Mucosa of descending colon (tissue), 3 donors: Measurements from ENCODE around the gene CNPY1. TPM values are rescaled to one million over a fixed set of nuclear protein-coding genes. Genes with fewer than 3 reads are reported as not detected.
"Not testable (repeated sequence)": the region's sequence is repeated elsewhere in the genome, so short reads cannot be mapped to it uniquely, and the experiment has no call there.

Source experiments
- ATAC-seq: fragments of 200-7000 bp; cut with Tn5 transposase; one replicate; pipeline ENCODE4 v1.9.1; 2020; ENCODE audit warnings: mild to moderate bottlenecking, moderate library complexity
- DNase-seq, 3 donors: peaks; one replicate each; pipeline ENCODE4 v3.0.0-alpha.2; 2020
- H3K36me3 ChIP-seq: fragments of 200-600 bp; one replicate; pipeline ENCODE4 v1.8.0; 2021; ENCODE audit warnings: low read depth, mild to moderate bottlenecking
- H3K4me1 ChIP-seq: fragments of 200-600 bp; one replicate; pipeline ENCODE4 v1.8.0; 2021; ENCODE audit warnings: low read depth, mild to moderate bottlenecking
- H3K4me3 ChIP-seq: fragments of 200-600 bp; one replicate; pipeline ENCODE4 v1.8.0; 2021; ENCODE audit warnings: mild to moderate bottlenecking
- H3K9me3 ChIP-seq: fragments of 200-600 bp; one replicate; pipeline ENCODE4 v1.8.0; 2021; ENCODE audit warnings: mild to moderate bottlenecking
- intact Hi-C, 2 donors: fragments of 100-400 bp; cut with DNase I in 1 of 2; cut with micrococcal nuclease in 1 of 2; formaldehyde crosslinking; loops; one replicate each; pipeline versions ENCODE4 v1.11.0 to v1.11.1; 2022; cut with DNase I, micrococcal nuclease
- long read RNA-seq, 2 donors: library from polyadenylated mRNA; unstranded; transcript quantifications; one replicate each; pipeline ENCODE4 v2.0.0, GENCODE V29; 2019 to 2021
- total RNA-seq, 3 donors: library from RNA; stranded (reverse); fragmentation: NEBNext Ultra II Directional in 2 of 3; extraction: Animal tissue kit (Norgen Biotek cat#: 25700) in 2 of 3; gene quantifications; one replicate each; pipeline versions ENCODE4 v1.2.1 to v1.2.4, GENCODE V29; 2021 to 2023
- TF ChIP-seq, protein P1 (sequence below): fragments of 200-600 bp; IDR thresholded peaks from one replicate; pipeline ENCODE4 v1.8.0; 2022; ENCODE audit warnings: antibody characterized with exemption, mild to moderate bottlenecking
- donor health status: DM: no; HTN: no; CAD: no; lungs with moderate emphysema.
- donor health status: DM: no; HTN: no; CAD: no.
- donor health status: DM: no; HTN: yes; CAD: no.

CNPY1 gene
- total RNA-seq: not detected
- long read RNA-seq, donor 1: 0 reads
- long read RNA-seq, donor 2: 0 reads

DNA sequence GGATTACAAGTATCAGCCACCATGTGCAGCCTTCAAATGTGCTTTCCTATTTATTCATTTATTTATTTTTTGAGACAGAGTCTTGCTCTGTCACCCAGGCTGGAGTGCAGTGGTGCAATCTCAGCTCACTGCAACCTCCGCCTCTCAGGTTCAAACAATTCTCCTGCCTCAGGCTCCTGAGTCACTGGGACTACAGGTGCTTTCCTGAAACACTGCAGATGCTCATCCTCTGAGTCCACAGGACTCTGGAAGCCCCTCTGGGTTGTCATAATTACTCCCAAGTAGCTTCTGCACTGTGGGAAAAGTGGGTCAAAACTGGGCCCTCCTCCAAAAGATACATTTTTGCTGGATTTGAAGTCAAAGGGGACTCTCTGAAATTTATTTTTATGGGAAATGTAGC is at the start of gene CNPY1:
TSS of gene CNPY1 (minus strand) at position 111 of the 400 bp plus-strand sequence. CDS start 630 bp downstream, outside the sequence.
- ATAC-seq, H3K4me1 ChIP-seq, H3K4me3 ChIP-seq, H3K36me3 ChIP-seq, intact Hi-C loops, H3K9me3 ChIP-seq, DNase-seq: not testable (repeated sequence)

DNA sequence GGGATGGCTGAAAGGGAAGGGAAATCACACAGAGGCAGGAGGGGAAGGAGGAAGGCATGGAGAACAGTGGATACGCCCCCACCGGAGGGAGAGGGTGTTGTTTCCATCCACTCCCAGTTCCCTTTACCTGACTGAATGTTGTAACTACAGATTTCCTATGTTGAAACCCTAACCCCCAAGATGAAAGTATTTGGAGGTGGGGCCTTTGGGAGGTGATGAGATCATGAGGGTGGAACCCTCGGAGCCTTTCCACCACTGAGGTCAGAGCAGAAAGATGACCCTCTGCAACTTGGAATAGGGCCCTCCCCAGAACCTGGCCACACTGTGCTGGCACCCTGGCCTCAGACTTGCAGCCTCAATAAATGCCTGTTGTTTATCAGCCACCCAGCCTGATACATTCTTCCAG is 48.6 kb upstream of the CNPY1 start:
- Histone ChIP-seq H3K9me3 (no peaks in the 10 kb centered on the region), H3K4me1 (peaks cover 7% of the 10 kb centered on the region), H3K36me3 (no peaks in the 10 kb centered on the region), H3K4me3 (no peak overlapping the region)
- TF ChIP-seq, protein P1, sequence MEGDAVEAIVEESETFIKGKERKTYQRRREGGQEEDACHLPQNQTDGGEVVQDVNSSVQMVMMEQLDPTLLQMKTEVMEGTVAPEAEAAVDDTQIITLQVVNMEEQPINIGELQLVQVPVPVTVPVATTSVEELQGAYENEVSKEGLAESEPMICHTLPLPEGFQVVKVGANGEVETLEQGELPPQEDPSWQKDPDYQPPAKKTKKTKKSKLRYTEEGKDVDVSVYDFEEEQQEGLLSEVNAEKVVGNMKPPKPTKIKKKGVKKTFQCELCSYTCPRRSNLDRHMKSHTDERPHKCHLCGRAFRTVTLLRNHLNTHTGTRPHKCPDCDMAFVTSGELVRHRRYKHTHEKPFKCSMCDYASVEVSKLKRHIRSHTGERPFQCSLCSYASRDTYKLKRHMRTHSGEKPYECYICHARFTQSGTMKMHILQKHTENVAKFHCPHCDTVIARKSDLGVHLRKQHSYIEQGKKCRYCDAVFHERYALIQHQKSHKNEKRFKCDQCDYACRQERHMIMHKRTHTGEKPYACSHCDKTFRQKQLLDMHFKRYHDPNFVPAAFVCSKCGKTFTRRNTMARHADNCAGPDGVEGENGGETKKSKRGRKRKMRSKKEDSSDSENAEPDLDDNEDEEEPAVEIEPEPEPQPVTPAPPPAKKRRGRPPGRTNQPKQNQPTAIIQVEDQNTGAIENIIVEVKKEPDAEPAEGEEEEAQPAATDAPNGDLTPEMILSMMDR: no peak
- DNase-seq (no peak), ATAC-seq (no peak)
- intact Hi-C loops: loop anchor here (10.0 kb wide), 2 partner anchors 140 to 170 kb away; no protein-coding TSS in a partner anchor

DNA sequence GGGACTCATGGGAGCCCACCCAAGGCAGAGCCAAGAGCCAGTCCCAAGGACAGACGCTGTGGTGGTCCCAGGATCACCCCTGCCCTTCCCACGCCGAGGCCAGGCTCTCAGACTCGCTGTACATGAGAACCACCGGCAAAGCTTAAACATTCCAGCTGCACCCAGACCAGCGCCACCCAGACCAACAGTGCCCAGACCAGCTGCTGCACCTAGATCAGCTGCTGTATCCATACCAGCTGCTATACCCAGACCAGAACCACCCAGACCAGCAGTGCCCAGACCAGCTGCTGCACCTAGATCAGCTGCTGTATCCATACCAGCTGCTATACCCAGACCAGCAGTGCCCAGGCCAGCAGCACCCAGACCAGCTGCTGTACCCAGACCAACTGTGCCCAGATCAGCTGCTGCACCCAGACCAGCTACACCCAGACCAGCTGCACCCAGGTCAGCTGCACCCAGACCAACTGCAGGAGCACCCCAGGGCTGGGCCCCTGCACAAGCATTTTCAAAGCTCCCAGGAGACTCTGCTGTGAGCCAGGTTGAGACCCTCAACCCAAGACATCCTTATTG is 47.9 kb upstream of the CNPY1 start:
- TF ChIP-seq, protein P1: no peak

DNA sequence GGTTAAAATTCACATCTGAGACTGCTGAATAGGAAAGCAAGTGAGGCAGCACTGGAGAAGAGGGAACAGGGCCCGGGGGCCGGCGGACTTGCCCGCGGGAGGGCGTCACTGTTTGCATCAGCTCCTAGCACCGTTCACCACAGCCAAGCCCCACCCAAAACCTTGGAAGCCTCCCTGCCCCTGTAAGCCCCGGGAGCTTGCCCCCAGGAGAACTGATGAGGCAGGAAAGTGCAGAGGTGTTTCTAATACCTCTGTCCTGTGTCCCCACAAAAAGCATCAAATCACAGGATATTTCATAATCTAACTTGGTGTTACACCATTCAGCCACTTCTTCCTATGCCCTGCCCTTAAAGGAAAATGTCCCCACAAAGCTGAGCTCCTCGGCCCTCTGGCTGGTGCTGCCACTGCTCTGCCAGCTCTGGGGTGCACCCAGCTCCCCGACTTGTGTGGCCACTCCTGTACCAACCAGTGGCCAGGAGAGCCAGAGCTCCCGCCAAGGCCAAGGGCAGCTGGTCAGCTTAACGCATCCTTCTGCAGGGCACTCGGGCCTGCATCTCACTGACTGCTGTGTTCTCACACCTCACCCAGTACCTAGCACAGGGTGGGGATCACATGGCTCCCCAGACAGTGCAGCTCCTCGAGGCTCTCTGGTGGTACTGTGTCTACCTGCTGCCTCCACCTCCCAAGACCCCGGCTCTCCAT is 47.3 kb upstream of the CNPY1 start:
- no peaks in the 10 kb centered on the region for H3K36me3 ChIP-seq
- TF ChIP-seq, protein P1: no peak
- H3K4me1 ChIP-seq: peaks cover 3% of the 10 kb centered on the region
- ATAC-seq: no peak
- no peak for DNase-seq
- intact Hi-C loops: loop anchor here (10.0 kb wide), 2 partner anchors 141 to 171 kb away; no protein-coding TSS in a partner anchor
- H3K9me3 ChIP-seq: no peaks in the 10 kb centered on the region
- H3K4me3 ChIP-seq: no peak overlapping the region

More for the DNA sequence above, 47.9 kb upstream of the CNPY1 start:
- intact Hi-C loops: loop anchor here (10.0 kb wide), 2 partner anchors 141 to 171 kb away; no protein-coding TSS in a partner anchor
- ATAC-seq (peak; percentile 24), DNase-seq (no peak)
- H3K36me3 ChIP-seq: no peaks in the 10 kb centered on the region
- peaks cover 7% of the 10 kb centered on the region for H3K4me1 ChIP-seq
- H3K4me3 ChIP-seq: no peak overlapping the region
- H3K9me3 ChIP-seq: no peaks in the 10 kb centered on the region

DNA sequence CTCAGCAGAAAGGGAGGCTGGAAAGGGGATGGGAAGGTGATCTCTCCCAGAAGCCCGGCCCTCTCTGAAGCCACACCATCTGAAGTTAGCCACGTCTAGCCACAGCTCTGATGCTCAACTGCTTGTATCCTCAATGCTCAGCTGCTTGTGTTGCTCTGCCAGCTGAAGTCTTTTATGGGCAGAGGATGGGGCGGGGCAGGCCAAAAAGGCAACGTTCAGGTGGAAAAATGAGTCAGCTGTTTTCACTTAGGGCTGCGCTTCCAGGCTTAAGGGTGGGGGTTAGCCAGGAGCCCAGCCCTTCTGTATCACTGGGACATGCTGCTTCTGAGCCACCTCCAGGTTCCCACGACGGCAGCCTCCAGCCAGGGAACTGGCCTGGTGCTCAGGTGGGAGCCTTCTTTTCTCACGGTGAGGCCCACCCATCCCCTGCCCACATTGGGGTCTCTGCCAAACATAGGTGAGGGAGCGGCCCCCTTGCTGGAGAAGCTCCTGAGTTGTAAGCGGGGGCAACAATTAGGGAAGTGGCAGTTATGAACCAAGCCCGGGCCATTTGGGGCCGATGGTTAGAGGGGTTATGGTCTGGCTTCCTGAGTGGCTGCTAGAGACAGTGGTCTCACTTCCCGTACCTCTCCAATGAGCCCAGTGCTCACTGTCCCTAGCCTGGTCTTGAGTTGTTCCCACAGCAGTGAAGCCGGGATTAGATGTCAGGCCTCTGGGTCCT is 44.9 kb upstream of the CNPY1 start:
- Histone ChIP-seq H3K4me1 (peaks cover 3% of the 10 kb centered on the region), H3K9me3 (no peaks in the 10 kb centered on the region), H3K4me3 (no peak overlapping the region), H3K36me3 (no peaks in the 10 kb centered on the region)
- peak; percentile 78 for ATAC-seq
- DNase-seq: peak in 2 of 3 donors; percentile 46 to 58
- TF ChIP-seq, protein P1: no peak
- intact Hi-C loops: loop anchor here (10.0 kb wide), 2 partner anchors 144 to 174 kb away; no protein-coding TSS in a partner anchor
